HG03060 (cell line): ENCODE data around the gene NOSIP.

Experiments
- ATAC-seq: cut with Tn5 transposase; IDR thresholded peaks from one replicate; pipeline ENCODE4 v1.9.1; 2021; ENCODE audit warnings: low read depth, moderate number of reproducible peaks; ENCODE audit not compliant: unreplicated experiment

NOSIP gene

DNA sequence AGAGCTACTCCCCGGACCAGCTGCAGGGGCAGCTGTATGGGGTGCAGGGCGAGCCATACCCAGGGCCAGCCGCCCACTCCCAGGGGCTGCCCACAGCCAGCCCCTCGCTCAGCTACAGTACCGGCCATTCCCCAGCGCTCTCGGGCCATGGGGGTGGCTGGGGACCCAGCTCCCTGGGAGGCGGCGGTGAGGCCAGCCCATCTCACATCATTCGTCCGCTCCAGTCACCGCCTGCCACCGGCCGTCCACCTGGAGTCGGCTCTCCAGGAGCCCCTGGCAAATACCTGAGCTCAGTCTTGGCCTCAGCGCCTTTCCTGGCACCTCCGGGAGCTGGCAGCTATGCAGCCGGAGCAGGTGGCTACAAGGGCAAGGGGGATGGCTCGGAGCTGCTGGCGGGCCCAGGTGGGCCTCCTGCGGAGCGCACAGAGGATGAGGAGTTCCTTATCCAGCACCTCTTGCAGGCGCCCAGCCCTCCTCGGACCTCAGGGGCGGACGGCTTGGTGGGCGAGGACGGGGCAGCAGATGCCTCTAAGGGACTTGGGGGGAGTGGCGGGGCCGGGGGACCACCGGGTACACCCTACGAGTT, 15.6 kb upstream of the NOSIP start:
- ATAC-seq = no peak

DNA sequence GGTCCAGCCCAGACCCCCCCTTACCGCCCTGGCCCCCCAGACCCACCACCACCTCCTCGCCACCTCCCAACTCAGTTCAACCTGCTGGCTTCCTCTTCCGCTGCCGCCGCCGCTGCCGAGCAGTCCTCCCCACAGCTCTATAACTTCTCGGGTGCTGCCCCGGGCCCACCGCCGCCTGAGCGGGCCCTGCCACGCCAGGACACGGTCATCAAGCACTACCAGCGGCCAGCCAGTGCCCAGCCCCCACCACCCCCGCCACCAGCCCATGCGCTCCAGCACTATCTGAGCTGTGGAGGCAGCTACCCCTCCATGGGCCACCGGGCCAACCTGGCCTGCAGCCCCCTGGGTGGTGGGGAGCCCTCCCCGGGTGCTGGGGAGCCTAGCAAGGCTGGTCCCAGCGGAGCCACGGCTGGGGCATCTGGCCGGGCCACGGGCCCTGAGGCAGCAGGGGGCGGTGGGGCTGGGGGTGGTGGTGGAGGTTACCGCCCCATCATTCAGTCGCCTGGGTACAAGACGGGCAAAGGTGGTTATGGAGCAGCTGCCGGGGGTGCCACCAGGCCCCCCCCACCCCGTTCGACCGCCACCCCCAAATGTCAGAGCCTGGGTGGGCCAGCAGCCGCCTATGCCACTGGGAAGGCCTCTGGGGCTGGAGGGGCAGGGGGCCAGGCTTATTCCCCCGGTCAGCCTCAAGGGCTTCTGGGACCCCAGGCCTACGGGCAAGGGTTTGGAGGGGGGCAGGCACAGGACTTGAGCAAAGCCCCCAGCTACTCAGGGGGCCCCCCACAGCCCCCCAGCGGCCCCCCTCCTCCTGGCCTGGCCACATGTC, 14.8 kb upstream of the NOSIP start:
- no peak for ATAC-seq

DNA sequence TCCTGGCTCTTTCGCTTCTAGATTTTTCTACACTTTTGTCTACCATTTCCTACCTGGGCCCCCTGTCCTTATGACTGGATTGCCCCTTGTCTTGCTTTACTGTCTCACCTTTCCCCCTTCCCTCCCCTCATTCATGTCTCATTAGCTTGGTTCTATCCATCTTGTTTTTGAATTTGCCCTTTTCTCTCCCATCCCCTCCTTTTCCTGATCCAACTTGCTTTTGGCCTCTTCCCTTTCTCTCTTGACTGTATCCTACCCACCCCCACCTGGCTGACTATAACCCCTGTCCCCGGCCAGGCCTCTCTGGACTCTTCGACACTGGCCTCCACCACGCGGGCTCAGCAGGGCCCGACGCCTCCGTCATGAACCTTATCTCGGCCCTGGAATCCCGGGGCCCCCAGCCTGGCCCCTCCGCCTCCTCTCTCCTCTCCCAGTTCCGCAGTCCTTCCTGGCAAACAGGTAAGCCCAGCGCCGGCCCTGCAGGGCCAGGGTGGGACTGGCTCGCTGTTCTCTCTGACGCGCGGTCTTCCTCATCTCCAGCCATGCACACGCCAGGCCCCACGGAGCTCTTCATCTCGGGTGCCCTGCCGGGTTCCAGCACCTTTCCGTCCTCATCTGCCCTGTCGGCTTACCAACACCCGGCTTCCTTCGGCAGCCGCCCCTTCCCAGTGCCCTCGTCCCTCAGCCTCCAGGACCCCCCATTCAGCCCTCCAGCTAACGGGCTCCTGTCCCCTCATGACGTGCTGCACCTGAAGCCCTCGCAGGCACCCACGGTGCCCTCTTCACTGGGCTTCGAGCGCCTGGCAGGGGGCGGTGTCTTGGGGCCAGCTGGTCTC, 14.0 kb upstream of the NOSIP start:
- ATAC-seq = no peak

- ATAC-seq = no peak
Measured at GRCh38 chr19:49593233-49594113, 13.1 kb upstream of the NOSIP start.

- no peak for ATAC-seq
Measured at GRCh38 chr19:49592486-49593232, 12.3 kb upstream of the NOSIP start.

DNA sequence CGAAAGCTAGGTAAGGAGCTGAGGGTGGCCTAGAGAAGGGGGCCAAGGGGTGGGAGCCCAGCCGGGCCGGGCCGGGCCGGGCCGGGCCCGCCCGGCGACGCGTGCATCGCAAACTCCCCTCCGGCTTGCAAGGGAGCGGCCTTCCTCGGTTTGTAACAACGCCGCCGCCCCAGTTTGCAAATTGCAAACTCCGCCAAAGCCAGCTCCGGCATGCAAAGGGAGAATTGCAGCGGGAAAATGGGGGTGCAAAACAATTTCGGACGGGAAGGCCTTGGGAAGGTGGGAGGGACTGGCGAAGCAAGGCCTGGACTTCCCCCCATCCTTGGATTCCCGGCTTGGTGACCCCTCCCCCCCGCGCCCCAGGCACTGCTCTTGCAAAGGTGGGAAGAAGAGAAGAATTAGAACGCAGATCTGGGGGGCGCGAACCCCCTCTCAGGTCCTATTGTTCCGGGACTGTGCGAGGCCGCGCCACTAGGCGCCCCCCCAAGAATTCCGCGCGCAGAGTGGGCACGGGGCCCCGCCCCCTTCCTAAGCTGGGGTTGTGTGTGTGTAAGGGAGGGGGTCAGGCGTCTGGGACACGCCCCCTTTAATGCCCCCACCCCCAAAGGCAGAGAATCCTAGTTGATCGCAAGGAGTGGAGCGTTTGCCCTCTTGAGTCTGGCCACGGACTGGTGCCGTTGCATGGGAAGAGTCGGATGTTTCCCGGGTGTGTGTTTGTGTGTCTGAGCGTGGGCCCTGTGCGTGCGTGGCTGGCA, 11.6 kb upstream of the NOSIP start:
- ATAC-seq = no peak

DNA sequence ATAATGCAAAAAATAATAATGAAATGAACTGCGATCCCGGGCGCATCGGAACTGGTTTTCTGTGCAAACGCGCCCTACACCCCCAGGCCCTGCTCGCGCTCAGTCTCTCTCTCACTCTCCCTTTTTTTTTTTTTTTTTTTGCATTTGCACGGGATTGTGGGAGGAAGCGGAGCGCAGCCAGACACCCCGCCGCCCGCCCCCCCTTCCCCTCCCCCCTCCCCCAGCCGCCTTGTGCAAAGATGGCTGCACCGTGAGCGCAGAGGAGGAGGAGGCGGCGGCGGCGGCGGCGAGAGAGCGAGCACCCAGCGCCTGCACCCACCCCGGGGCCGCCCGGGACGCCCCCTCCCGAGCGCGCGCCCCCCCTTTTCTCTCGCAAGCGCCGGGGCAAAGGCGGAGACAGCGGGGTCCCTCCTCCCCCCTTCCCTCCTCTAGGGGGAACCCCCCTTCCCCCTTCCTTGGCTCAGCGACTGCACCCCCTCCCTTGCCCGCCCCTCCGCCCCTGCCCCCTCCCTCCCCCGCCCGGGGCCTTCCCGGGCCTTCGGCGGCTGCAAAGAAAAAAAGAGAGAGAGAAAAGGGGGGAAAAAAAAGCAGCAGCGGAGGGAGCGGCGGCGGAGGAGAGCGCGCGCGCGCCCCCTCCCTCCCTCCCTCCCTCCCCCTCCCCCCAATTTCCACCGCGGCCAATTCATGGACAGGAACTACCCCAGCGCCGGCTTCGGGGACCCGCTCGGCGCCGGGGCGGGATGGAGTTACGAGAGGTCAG, 10.8 kb upstream of the NOSIP start, which contains the start of gene PRR12:
Gene PRR12, plus strand, starts transcription at position 212 of the 760 bp plus-strand sequence. Its CDS starts 473 bp downstream, at position 685.
- ATAC-seq = no peak

DNA sequence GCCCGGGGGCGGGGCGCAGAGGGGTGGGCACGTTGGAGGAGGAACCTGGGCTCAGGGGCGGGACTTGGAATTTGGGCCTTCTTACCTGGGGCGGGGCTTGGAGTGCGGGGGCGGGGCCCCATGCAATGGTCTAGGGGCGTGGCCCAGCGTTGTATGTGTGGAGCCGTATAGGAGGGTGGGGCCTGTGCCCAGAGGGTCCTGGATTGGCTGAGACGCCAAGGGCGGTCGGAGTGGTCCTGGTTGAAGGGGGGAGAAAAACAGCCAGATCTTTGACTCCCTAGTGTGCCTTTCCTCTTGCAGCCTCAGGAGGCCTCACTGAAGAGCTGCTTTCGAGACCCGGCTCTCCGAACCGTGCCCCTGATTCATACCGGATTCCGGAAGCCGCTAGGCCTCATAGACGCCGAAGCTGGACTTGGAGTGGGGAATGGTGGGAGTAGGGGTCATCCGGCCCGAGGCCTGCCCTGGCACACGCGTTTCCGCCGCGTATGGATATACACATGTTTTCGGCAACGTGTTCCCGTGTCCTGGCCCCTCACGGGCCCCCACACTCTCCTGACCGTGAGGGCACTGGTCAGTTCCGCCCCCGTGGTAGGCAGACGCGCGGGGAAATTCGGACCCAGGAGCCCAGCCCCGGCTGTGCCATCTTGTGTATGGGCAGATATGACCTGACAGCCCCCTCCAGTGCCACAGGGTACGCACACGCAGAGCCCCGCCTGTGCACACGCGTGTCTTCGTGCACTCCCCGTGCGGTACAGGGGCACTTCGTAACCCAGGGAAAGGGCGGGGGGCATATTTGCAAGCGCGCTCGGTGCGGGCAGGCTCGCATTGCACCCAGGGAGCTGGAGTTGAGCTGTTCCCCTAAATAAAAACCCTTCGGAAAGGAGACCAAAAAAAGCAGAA, 10.0 kb upstream of the NOSIP start:
- ATAC-seq = no peak

- ATAC-seq = no peak
Measured at GRCh38 chr19:49589502-49589905, 9.1 kb upstream of the NOSIP start.

DNA sequence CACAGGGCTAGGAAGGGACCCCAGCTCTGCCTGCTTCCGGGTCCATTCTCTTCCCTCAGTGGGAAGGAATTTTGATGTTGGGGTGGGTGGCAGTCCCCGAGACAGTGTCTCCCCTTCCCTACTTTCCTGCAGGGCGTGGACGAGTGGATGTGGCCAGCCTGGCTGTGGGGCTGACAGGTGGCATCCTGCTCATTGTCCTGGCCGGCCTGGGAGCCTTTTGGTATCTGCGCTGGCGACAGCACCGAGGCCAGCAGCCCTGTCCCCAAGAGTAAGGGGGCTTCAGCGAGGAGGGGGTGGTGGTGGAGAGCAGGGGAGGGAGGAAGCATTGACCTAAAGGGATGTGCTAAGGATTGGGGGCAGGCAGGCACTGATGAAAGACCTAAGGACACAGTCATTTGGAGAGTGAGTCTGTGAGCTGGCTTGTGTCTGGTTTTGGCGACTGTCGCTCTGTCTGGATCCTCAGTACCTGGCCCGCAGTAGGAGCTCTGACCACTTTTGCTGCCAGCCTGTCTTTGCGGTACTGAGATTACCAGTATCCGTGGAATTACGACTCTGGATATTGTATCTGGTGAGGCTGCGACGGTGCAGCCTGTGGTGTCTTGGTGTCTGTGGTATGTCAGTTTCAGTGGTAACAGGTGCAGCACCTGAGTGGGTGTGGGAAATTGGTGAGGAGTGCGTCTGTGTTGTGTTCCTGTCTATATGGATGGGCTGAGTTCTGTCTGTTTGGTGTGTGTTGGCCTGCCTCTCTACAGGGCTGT, 8.2 kb upstream of the NOSIP start:
- ATAC-seq = no peak

GRCh38 chr19:49587227-49587626, 6.9 kb upstream of the NOSIP start:
- ATAC-seq = no peak

DNA sequence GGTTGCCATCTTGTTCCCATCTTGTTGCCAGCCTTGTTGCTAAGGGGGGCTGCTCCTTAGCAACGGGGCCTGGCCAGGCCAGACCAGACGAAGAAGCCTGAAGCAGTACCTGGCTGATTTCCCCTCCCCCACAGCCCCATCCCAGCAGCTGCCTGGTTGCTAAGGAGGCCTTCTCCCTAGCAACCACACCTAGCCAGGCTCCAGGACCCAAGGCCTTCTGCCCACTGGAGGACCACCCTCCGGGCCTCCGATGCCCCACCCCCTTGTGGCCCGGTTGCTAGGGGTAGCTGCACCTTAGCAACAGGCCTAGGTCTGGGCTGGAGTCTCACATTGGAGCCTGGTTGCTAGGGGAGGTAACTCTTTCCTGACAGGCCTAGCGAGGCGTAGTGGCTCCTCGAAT, 4.7 kb upstream of the NOSIP start:
- no peak for ATAC-seq

GRCh38 chr19:49583239-49583638, 2.9 kb upstream of the NOSIP start:
- ATAC-seq = no peak

DNA sequence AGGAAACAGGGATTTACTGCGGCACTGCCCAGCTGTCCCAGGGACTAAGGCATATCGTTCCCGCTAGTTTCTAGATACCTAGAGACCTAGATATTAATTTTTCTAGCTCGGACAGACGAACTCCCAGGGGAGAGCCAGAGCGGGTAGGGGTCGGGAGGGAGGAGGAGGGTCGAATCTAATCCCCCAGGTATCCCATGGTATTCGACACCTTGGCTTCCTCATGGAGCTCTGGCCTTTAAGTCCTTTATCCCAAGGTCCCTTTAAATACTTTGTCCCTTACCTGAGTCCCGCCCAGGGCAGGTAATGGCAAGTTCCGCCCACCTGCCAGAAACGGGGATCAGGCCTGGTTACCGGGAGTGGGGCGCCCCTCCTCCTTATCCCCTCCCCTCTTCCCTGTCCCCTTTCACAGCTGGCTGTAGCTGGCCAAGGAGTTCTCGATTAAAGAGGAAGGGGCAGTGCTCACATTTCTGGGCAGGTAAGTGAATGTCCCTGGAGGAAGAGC, 702 bp upstream of the NOSIP start, which contains the start of gene PRRG2:
Gene PRRG2, plus strand, starts transcription at position 310 of the 502 bp plus-strand sequence. CDS start 1,904 bp downstream, outside the sequence.
- no peak for ATAC-seq

GRCh38 chr19:49579947-49580263, 451 bp downstream of the NOSIP start:
- no peak for ATAC-seq

GRCh38 chr19:49579193-49579592, 1.2 kb downstream of the NOSIP start:
- no peak for ATAC-seq
